Activated T-cell treated with anti-CD3 and anti-CD28 coated beads, Interleukin-2, amount 50 U/mL, for 4 hours (primary cell): ENCODE data around the gene ISOC2. TPM values are rescaled to one million over a fixed set of nuclear protein-coding genes. Genes with fewer than 3 reads are reported as not detected.
A peak's percentile ranks its signal among the peaks of the same experiment; 100 is the strongest.
"Not testable (repeated sequence)": the region's sequence is repeated elsewhere in the genome, so short reads cannot be mapped to it uniquely, and the experiment has no call there.

Experiments
- ATAC-seq, 2 donors: fragments of 200-7000 bp; cut with Tn5 transposase; one replicate each; pipeline ENCODE4 v1.10.0; 2021
- DNase-seq: peaks from one replicate; pipeline ENCODE4 v3.0.0-alpha.2; 2020
- H3K27me3 Mint-ChIP-seq: one replicate; pipeline ENCODE4 v1.8.0; 2021; ENCODE audit warnings: low read depth, mixed read lengths
- H3K36me3 Mint-ChIP-seq: one replicate; pipeline ENCODE4 v1.8.0; 2022; ENCODE audit warnings: mixed read lengths; ENCODE audit not compliant: insufficient read depth
- H3K4me1 Mint-ChIP-seq: one replicate; pipeline ENCODE4 v1.8.0; 2021; ENCODE audit warnings: low read depth, mixed read lengths
- H3K4me3 Mint-ChIP-seq: one replicate; pipeline ENCODE4 v1.8.0; 2021; ENCODE audit warnings: mild to moderate bottlenecking, moderate library complexity, mixed read lengths
- H3K9me3 Mint-ChIP-seq: one replicate; pipeline ENCODE4 v1.8.0; 2021; ENCODE audit warnings: mixed read lengths
- total RNA-seq, 3 donors: library from RNA; stranded (reverse); gene quantifications; one replicate each; pipeline ENCODE4 v1.2.1, GENCODE V29; 2021

ISOC2 gene
- total RNA-seq, 3 donors from 2014 or later = 63.2 to 65.1 (median 64.5) TPM

DNA sequence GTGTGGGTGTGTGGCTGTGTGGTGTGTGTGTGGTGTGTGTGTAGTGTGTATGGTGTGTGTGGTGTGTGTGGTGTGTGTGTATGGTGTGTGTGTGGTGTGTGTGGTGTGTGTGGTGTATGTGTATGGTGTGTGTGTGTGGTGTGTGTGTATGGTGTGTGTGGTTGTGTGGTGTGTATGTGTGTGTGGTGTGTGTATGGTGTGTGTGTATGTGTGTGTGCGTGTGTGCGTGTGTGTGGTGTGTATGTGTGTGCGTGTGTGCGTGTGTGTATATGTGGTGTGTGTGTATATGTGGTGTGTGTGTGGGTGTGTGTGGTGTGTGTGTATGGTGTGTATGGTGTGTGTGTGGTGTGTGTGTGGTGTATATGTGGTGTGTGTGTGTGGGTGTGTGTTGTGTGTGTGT is 26.4 kb downstream of the ISOC2 start:
- H3K4me1 Mint-ChIP-seq = no peaks in the 10 kb centered on the region
- no peak overlapping the region for H3K4me3 Mint-ChIP-seq
- peaks cover 56% of the 10 kb centered on the region for H3K27me3 Mint-ChIP-seq
- ATAC-seq (no peak), DNase-seq (no peak)
- H3K36me3 Mint-ChIP-seq = no peaks in the 10 kb centered on the region
- no peaks in the 10 kb centered on the region for H3K9me3 Mint-ChIP-seq

DNA sequence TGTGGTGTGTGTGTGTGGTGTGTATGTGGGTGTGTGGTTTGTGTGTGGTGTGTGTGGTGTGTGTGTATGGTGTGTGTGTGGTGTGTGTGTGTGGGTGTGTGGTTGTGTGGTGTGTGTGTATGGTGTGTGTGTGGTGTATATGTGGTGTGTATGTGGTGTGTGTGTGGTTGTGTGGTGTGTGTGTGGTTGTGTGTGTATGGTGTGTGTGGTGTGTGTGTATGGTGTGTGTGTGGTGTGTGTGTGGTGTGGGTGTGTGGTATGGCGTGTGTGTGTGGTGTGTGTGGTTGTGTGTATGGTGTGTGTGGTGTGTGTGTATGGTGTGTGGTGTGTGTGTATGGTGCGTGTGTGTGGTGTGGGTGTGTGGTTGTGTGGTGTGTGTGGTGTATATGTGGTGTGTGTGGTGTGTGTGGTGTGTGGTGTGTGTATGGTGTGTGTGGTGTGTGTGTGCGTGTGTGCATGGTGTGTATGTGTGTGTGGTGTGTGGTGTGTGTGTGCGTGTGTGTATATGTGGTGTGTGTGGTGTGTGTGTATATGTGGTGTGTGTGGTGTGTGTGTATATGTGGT is 27.0 kb downstream of the ISOC2 start:
- Mint-ChIP-seq H3K4me1 (no peaks in the 10 kb centered on the region), H3K27me3 (peaks cover 56% of the 10 kb centered on the region)

DNA sequence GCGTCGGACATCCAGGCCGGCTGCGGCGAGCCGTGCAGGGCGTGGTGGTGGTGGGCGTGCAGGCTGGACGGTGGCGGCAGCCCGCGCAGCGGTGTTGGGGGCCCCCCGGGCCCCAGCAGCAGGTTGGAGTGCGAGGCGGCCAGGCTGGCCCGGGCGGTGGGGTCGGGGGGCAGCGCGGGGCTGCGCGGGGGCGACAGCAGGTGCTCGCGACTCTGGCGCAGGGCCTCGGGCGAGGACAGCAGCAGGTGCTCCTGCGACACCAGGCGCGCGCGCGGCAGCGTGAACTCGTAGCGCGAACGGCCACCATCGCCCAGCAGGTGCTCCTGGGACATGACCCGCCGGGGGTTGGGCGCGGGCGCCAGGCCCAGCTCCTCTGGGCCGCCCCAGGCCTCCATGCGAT is 28.1 kb downstream of the ISOC2 start:
- Mint-ChIP-seq H3K9me3 (no peaks in the 10 kb centered on the region), H3K27me3 (peaks cover 53% of the 10 kb centered on the region), H3K4me1 (no peaks in the 10 kb centered on the region), H3K36me3 (no peaks in the 10 kb centered on the region), H3K4me3 (no peak overlapping the region)
- ATAC-seq (no peak), DNase-seq (no peak)

More for the DNA sequence above, 27.0 kb downstream of the ISOC2 start:
- DNase-seq (no peak), ATAC-seq (no peak)
- Mint-ChIP-seq H3K36me3 (no peaks in the 10 kb centered on the region), H3K9me3 (no peaks in the 10 kb centered on the region), H3K4me3 (no peak overlapping the region)

GRCh38 chr19:55432241-55432959 is 29.0 kb downstream of the ISOC2 start:
- Mint-ChIP-seq H3K4me3 (no peak overlapping the region), H3K27me3 (peaks cover 50% of the 10 kb centered on the region), H3K36me3 (no peaks in the 10 kb centered on the region), H3K4me1 (no peaks in the 10 kb centered on the region), H3K9me3 (no peaks in the 10 kb centered on the region)
- DNase-seq (no peak), ATAC-seq (no peak)

DNA sequence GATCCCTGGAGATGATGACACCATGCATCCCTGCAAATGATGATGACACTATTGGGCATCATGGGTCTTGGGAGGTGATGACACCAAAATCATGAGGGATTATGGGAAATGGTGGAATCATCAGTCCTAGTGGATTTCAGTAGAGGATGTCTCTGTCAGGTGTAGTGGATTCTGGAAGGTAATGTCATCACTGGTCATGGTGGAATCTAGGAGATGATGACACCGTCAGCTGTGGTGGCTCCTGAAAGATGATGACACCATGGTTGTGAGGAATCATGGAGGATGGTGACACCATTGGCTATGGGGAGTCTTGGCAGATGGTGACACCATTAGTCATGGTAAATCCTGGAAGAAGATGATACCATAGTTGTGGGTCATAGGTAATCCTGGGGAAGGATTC is 30.3 kb downstream of the ISOC2 start:
- DNase-seq (no peak), ATAC-seq (no peak)
- Mint-ChIP-seq H3K27me3 (peaks cover 40% of the 10 kb centered on the region), H3K36me3 (no peaks in the 10 kb centered on the region), H3K4me1 (no peaks in the 10 kb centered on the region), H3K4me3 (no peak overlapping the region), H3K9me3 (no peaks in the 10 kb centered on the region)

- DNase-seq (no peak), ATAC-seq (no peak)
- Mint-ChIP-seq H3K27me3 (peaks cover 28% of the 10 kb centered on the region), H3K4me3 (no peak overlapping the region), H3K4me1 (peaks cover 10% of the 10 kb centered on the region), H3K9me3 (no peaks in the 10 kb centered on the region), H3K36me3 (no peaks in the 10 kb centered on the region)
Observed at GRCh38 chr19:55426042-55426441, 35.4 kb downstream of the ISOC2 start.

- Mint-ChIP-seq H3K9me3 (no peaks in the 10 kb centered on the region), H3K4me3 (no peak overlapping the region), H3K36me3 (no peaks in the 10 kb centered on the region), H3K27me3 (peaks cover 17% of the 10 kb centered on the region), H3K4me1 (peaks cover 21% of the 10 kb centered on the region)
- ATAC-seq (no peak), DNase-seq (no peak)
Observed at GRCh38 chr19:55424518-55424917, 36.9 kb downstream of the ISOC2 start.

DNA sequence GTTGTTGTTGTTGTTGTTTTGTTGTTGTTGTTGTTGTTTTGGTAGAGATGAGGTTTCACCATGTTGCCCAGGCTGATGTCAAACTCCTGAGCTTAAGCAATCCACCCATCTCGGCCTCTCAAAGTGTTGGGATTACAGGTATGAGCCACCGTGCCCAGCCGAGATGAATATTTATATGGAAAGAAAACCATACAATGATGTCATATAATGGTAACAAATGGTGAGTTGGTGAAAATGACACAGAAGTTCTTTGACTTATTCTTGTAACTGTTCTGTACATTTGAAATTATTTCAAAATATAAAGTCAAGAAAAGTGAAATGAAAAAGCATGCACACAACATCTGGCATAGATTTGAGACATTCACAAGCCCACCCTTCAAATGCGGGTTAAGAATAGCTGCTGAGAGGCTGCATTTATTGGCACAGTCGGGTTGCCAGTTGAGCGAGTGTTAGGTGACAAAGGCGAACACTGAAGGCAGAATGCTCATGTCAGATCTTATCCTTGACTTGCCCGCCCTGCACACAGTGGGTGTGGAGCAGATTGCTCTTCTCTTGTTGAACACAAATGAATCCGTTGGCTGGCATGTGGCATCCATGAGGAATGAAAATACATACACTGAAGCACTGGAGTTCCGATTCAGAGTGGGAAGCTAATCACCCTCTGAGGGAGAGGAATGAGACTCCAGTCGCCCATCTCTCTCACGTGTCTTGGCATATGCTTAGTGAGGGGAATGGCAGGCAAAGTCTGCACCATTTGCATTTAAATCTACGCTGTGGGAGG is 38.0 kb downstream of the ISOC2 start:
- DNase-seq = no peak
- no peak for ATAC-seq
- no peaks in the 10 kb centered on the region for H3K9me3 Mint-ChIP-seq
- peaks cover 9% of the 10 kb centered on the region for H3K27me3 Mint-ChIP-seq
- no peak overlapping the region for H3K4me3 Mint-ChIP-seq
- peaks cover 23% of the 10 kb centered on the region for H3K4me1 Mint-ChIP-seq
- no peaks in the 10 kb centered on the region for H3K36me3 Mint-ChIP-seq

GRCh38 chr19:55421281-55421680 is 40.2 kb downstream of the ISOC2 start:
- not testable (repeated sequence) for DNase-seq, H3K9me3 Mint-ChIP-seq, H3K27me3 Mint-ChIP-seq, H3K36me3 Mint-ChIP-seq, H3K4me3 Mint-ChIP-seq
- peak in 1 of 2 donors; percentile 23 for ATAC-seq
- H3K4me1 Mint-ChIP-seq = peaks cover 28% of the 10 kb centered on the region

DNA sequence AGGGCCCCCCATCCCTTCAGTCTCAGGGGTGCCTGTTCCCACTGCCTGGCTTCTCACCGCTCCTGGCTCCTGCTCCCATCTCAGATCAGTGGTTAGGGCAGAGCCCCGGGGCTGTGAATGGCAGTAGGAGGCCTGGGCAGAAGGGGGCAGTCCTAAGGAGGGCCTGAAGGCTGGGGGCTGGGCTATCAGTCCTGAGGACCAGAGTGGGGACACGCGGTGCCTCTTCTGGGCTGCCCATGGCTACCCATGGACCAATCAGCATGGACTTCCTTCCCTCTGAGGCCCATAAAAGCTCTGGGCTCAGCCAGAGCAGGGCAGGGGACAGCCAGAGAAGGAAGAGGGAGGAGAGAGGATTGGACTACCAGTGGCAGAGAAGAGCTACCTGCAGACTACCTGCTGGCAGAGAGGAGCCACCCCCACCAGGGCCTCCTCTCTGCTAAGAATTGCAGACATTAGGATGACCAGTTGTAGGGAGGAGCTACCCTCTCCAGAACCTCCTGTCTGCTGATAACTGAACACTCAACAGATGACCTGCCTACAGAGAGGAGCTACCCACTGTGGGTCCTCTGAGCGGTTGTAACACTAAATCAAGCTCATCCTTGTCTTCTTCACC is 41.7 kb downstream of the ISOC2 start:
- ATAC-seq (no peak), DNase-seq (no peak)
- Mint-ChIP-seq H3K4me1 (peaks cover 28% of the 10 kb centered on the region), H3K36me3 (no peaks in the 10 kb centered on the region), H3K9me3 (no peaks in the 10 kb centered on the region), H3K27me3 (peaks cover 3% of the 10 kb centered on the region), H3K4me3 (no peak overlapping the region)

DNA sequence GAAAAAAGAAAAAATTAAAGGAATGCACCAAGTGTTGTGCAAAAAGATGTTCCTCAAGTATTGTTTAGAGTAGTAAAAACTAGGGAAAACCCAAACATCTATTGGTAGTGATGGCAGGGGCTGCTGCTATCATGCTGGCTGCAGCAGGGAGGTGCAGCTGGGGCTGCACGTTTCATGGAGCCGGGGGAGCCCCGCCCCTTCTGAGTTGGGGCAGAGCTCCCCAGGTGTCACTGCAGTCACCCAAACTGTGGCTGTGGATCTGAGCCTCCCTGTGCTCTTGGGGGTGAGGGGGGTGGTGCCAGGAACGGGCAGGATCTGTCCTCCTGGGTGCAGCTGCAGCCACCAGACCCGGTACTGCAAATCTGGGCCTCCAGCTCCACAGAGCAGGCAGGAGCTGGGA is 42.3 kb downstream of the ISOC2 start:
- DNase-seq = no peak
- H3K27me3 Mint-ChIP-seq = no peaks in the 10 kb centered on the region
- no peaks in the 10 kb centered on the region for H3K36me3 Mint-ChIP-seq
- no peak overlapping the region for H3K4me3 Mint-ChIP-seq
- no peaks in the 10 kb centered on the region for H3K9me3 Mint-ChIP-seq
- peaks cover 28% of the 10 kb centered on the region for H3K4me1 Mint-ChIP-seq
- no peak for ATAC-seq

DNA sequence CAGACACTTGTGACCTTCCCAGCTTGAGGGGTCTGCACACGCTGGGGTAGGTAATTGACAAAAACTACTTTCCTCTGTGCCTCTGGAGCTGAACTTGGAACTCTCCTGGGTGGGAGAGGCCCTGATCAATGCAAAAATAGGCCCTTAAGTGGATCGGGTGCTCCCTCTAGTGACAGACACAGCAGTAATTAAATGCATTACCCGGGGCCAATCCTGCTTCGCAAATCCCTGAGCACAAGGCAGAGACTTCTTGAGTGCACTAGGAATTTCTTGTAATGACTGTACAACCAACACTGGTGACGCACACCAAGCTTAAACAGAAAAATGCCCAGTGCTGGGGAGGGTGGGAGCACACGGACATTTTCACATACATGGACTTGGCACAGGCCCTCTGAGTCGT is 43.3 kb downstream of the ISOC2 start:
- no peaks in the 10 kb centered on the region for H3K9me3 Mint-ChIP-seq
- no peak overlapping the region for H3K4me3 Mint-ChIP-seq
- ATAC-seq (peak; percentile 72 to 77), DNase-seq (peak; percentile 52)
- peaks cover 26% of the 10 kb centered on the region for H3K4me1 Mint-ChIP-seq
- no peaks in the 10 kb centered on the region for H3K36me3 Mint-ChIP-seq
- H3K27me3 Mint-ChIP-seq = no peaks in the 10 kb centered on the region

DNA sequence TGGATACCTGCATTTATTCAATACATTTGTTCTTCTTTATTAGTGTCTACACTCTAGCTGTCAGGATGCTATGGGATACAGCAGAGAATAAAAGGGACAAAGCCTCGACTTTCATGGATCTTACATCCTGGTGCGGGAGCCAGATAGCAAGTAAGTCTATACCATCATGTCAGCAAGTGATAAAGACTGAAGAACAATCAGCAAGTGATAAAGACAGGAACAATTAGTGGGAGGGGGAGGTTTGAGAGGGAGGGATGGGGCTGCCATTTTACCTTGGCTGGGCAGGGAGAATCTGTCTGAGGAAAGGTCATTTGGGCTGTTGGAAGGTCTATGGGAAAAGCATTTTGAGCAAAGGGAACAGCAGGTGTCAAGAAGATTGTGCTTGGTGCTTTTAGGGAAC is 51.3 kb downstream of the ISOC2 start:
- Mint-ChIP-seq H3K4me1 (peaks cover 18% of the 10 kb centered on the region), H3K9me3 (no peaks in the 10 kb centered on the region), H3K27me3 (no peaks in the 10 kb centered on the region), H3K4me3 (no peak overlapping the region), H3K36me3 (peaks cover 14% of the 10 kb centered on the region)
- no peak for DNase-seq
- ATAC-seq = no peak

DNA sequence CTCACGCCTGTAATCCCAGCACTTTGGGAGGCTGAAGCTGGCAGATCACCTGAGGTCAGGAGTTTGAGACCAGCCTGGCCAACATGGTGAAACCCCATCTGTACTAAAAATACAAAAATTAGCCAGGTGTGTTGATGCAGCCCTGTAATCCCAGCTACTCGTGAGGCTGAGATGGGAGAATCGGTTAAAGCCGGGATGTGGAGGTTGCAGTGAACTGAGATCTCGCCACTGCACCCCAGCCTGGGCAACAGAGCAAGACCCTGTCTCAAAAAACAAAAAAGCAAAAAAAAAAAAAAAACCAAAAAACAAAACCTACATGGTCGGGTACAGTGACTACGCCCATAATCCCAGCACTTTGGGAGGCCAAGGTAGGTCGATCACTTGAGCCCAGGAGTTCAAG is 52.3 kb downstream of the ISOC2 start:
- H3K9me3 Mint-ChIP-seq, DNase-seq, ATAC-seq, H3K27me3 Mint-ChIP-seq, H3K4me3 Mint-ChIP-seq: not testable (repeated sequence)
- peaks cover 16% of the 10 kb centered on the region for H3K36me3 Mint-ChIP-seq
- H3K4me1 Mint-ChIP-seq = peaks cover 18% of the 10 kb centered on the region
